Ishikawa (cell line): Measurements from ENCODE around the gene RFESD.

Source experiments
- CEBPB ChIP-seq: IDR thresholded peaks from 2 replicates; pipeline ENCODE4 v1.6.1; 2012
- CREB1 ChIP-seq: IDR thresholded peaks from 2 replicates; pipeline ENCODE4 v1.6.1; 2012; ENCODE audit warnings: low read depth
- EGR1 ChIP-seq: IDR thresholded peaks from 2 replicates; pipeline ENCODE4 v1.6.1; 2012
- EP300 ChIP-seq: IDR thresholded peaks from 2 replicates; pipeline ENCODE4 v1.6.1; 2012; ENCODE audit warnings: borderline replicate concordance
- FOXM1 ChIP-seq: IDR thresholded peaks from 2 replicates; pipeline ENCODE4 v1.6.1; 2012; ENCODE audit warnings: low read depth, borderline replicate concordance
- MAX ChIP-seq: IDR thresholded peaks from 2 replicates; pipeline ENCODE4 v1.6.1; 2012
- NFIC ChIP-seq: IDR thresholded peaks from 2 replicates; pipeline ENCODE4 v1.6.1; 2012
- RAD21 ChIP-seq: IDR thresholded peaks from 2 replicates; pipeline ENCODE4 v1.6.1; 2012; ENCODE audit warnings: low read depth
- REST ChIP-seq: IDR thresholded peaks from 2 replicates; pipeline ENCODE4 v1.6.1; 2012; ENCODE audit warnings: low read depth, mild to moderate bottlenecking
- TAF1 ChIP-seq: IDR thresholded peaks from 2 replicates; pipeline ENCODE4 v1.6.1; 2012; ENCODE audit warnings: low read depth, mild to moderate bottlenecking
- TCF12 ChIP-seq: IDR thresholded peaks from 2 replicates; pipeline ENCODE4 v1.6.1; 2012; ENCODE audit warnings: low read depth
- TEAD4 ChIP-seq: IDR thresholded peaks from 2 replicates; pipeline ENCODE4 v1.6.1; 2012
- YY1 ChIP-seq: IDR thresholded peaks from 2 replicates; pipeline ENCODE4 v1.6.1; 2012; ENCODE audit warnings: low read depth

- no peak for TF ChIP-seq EGR1
- no peak for TF ChIP-seq TCF12
- TF ChIP-seq CEBPB = no peak
- no peak for TF ChIP-seq REST
- no peak for TF ChIP-seq NFIC
- TF ChIP-seq EP300 = no peak
- no peak for TF ChIP-seq MAX
- no peak for TF ChIP-seq TAF1
- TF ChIP-seq RAD21 = no peak
- no peak for TF ChIP-seq TEAD4
- TF ChIP-seq FOXM1 = no peak
- TF ChIP-seq YY1 = no peak
- TF ChIP-seq CREB1 = no peak
These were observed 9.0 kb downstream of the RFESD start for GRCh38 chr5:95655575-95655974.
